MG63 (cell line): ENCODE measurements around the gene SREBF2. TPM values are rescaled to one million over a fixed set of nuclear protein-coding genes. Genes with fewer than 3 reads are reported as not detected.

Source experiments
- DNase-seq: peaks from one replicate; pipeline ENCODE4 v3.0.0-alpha.2; 2020
- H3K27me3 ChIP-seq: fragments of 250-450 bp; sonication (Bioruptor Pico); 2 replicates; pipeline ENCODE4 v1.5.1; 2020; ENCODE audit warnings: mild to moderate bottlenecking, moderate library complexity
- H3K36me3 ChIP-seq: fragments of 250-450 bp; sonication (Bioruptor Pico); 2 replicates; pipeline ENCODE4 v1.5.1; 2020; ENCODE audit warnings: mild to moderate bottlenecking, moderate library complexity
- H3K4me3 ChIP-seq: fragments of 250-450 bp; sonication (Bioruptor Pico); 2 replicates; pipeline ENCODE4 v1.5.1; 2020; ENCODE audit warnings: mild to moderate bottlenecking, moderate library complexity
- H3K9me3 ChIP-seq: fragments of 250-450 bp; sonication (Bioruptor Pico); 2 replicates; pipeline ENCODE4 v1.5.1; 2020; ENCODE audit warnings: mild to moderate bottlenecking, moderate library complexity
- total RNA-seq: library from RNA; depleted of rRNA; stranded (reverse); fragments of >200 nt; shearing (Covaris generic); gene quantifications from 2 replicates; pipeline ENCODE4 v1.2.3, GENCODE V29; 2014; ENCODE audit warnings: low replicate concordance; rRNA removed

The SREBF2 gene
- 15.0 and 26.5 TPM in 2 replicates for total RNA-seq

GRCh38 chr22:41832553-41833368, at the start of gene SREBF2:
Gene SREBF2, plus strand, starts transcription at chr22:41833105. Its CDS starts 166 bp downstream, at chr22:41833271.
- H3K27me3 ChIP-seq, result no peaks in the 10 kb centered on the region
- H3K9me3 ChIP-seq, result no peaks in the 10 kb centered on the region
- DNase-seq, result peak; percentile 99
- H3K36me3 ChIP-seq, result peaks cover 25% of the 10 kb centered on the region
- peak within 1 kb of the TSS; percentile 72 for H3K4me3 ChIP-seq

GRCh38 chr22:41787331-41787730, 45.6 kb upstream of the SREBF2 start:
- Histone ChIP-seq H3K9me3 (no peaks in the 10 kb centered on the region), H3K27me3 (no peaks in the 10 kb centered on the region), H3K4me3 (no peak overlapping the region), H3K36me3 (no peaks in the 10 kb centered on the region)
- DNase-seq, result no peak

- Histone ChIP-seq H3K9me3 (no peaks in the 10 kb centered on the region), H3K36me3 (no peaks in the 10 kb centered on the region), H3K27me3 (no peaks in the 10 kb centered on the region), H3K4me3 (no peak overlapping the region)
- DNase-seq, result no peak
Measured at GRCh38 chr22:41793871-41794270, 39.0 kb upstream of the SREBF2 start.

- DNase-seq, result no peak
- no peaks in the 10 kb centered on the region for H3K36me3 ChIP-seq
- H3K4me3 ChIP-seq, result no peak overlapping the region
Measured at GRCh38 chr22:41798736-41799135, 34.2 kb upstream of the SREBF2 start.

GRCh38 chr22:41799486-41800347, 33.2 kb upstream of the SREBF2 start:
- Histone ChIP-seq H3K27me3 (no peaks in the 10 kb centered on the region), H3K4me3 (peak overlapping the region; percentile 96), H3K9me3 (no peaks in the 10 kb centered on the region), H3K36me3 (no peaks in the 10 kb centered on the region)
- DNase-seq, result peak; percentile 21

More at GRCh38 chr22:41798736-41799135, 34.2 kb upstream of the SREBF2 start:
- H3K9me3 ChIP-seq, result no peaks in the 10 kb centered on the region
- no peaks in the 10 kb centered on the region for H3K27me3 ChIP-seq

GRCh38 chr22:41800348-41801146, 32.4 kb upstream of the SREBF2 start, which contains the start of gene CCDC134:
Gene CCDC134, plus strand, starts transcription at chr22:41800679. Its CDS starts 8,212 bp downstream, at chr22:41808891.
- H3K4me3 ChIP-seq, result peak within 1 kb of the TSS; percentile 96
- H3K27me3 ChIP-seq, result no peaks in the 10 kb centered on the region
- H3K9me3 ChIP-seq, result no peaks in the 10 kb centered on the region
- no peaks in the 10 kb centered on the region for H3K36me3 ChIP-seq
- DNase-seq, result peak; percentile 93

- Histone ChIP-seq H3K4me3 (peak overlapping the region; percentile 96), H3K9me3 (no peaks in the 10 kb centered on the region), H3K27me3 (no peaks in the 10 kb centered on the region), H3K36me3 (no peaks in the 10 kb centered on the region)
- no peak for DNase-seq
Measured at GRCh38 chr22:41801147-41801819, 31.6 kb upstream of the SREBF2 start.

- no peak overlapping the region for H3K4me3 ChIP-seq
- H3K36me3 ChIP-seq, result no peaks in the 10 kb centered on the region
Measured at GRCh38 chr22:41801886-41802285, 31.0 kb upstream of the SREBF2 start.

GRCh38 chr22:41805639-41806038, 27.3 kb upstream of the SREBF2 start:
- Histone ChIP-seq H3K4me3 (no peak overlapping the region), H3K36me3 (no peaks in the 10 kb centered on the region), H3K9me3 (no peaks in the 10 kb centered on the region), H3K27me3 (no peaks in the 10 kb centered on the region)
- no peak for DNase-seq

More at GRCh38 chr22:41801886-41802285, 31.0 kb upstream of the SREBF2 start:
- H3K27me3 ChIP-seq, result no peaks in the 10 kb centered on the region
- no peak for DNase-seq
- H3K9me3 ChIP-seq, result no peaks in the 10 kb centered on the region

- Histone ChIP-seq H3K9me3 (no peaks in the 10 kb centered on the region), H3K36me3 (no peaks in the 10 kb centered on the region), H3K27me3 (no peaks in the 10 kb centered on the region), H3K4me3 (no peak overlapping the region)
- DNase-seq, result no peak
Measured at GRCh38 chr22:41808400-41808799, 24.5 kb upstream of the SREBF2 start.

GRCh38 chr22:41810022-41810421, 22.9 kb upstream of the SREBF2 start:
- Histone ChIP-seq H3K4me3 (no peak overlapping the region), H3K27me3 (no peaks in the 10 kb centered on the region), H3K36me3 (no peaks in the 10 kb centered on the region), H3K9me3 (no peaks in the 10 kb centered on the region)
- no peak for DNase-seq

GRCh38 chr22:41812805-41813545, 19.9 kb upstream of the SREBF2 start:
- Histone ChIP-seq H3K36me3 (no peaks in the 10 kb centered on the region; the same call in 1 of the 2 replicates), H3K9me3 (no peaks in the 10 kb centered on the region), H3K4me3 (no peak overlapping the region), H3K27me3 (no peaks in the 10 kb centered on the region)
- no peak for DNase-seq

GRCh38 chr22:41813726-41814410, 19.0 kb upstream of the SREBF2 start:
- H3K4me3 ChIP-seq, result no peak overlapping the region
- no peaks in the 10 kb centered on the region; the same call in 1 of the 2 replicates for H3K36me3 ChIP-seq
- DNase-seq, result no peak
- H3K9me3 ChIP-seq, result no peaks in the 10 kb centered on the region
- H3K27me3 ChIP-seq, result no peaks in the 10 kb centered on the region

- no peaks in the 10 kb centered on the region for H3K9me3 ChIP-seq
- H3K36me3 ChIP-seq, result no peaks in the 10 kb centered on the region; the same call in 1 of the 2 replicates
- no peak for DNase-seq
- no peaks in the 10 kb centered on the region for H3K27me3 ChIP-seq
- H3K4me3 ChIP-seq, result no peak overlapping the region
Measured at GRCh38 chr22:41815716-41816115, 17.2 kb upstream of the SREBF2 start.

- no peaks in the 10 kb centered on the region for H3K9me3 ChIP-seq
- no peak for DNase-seq
- H3K27me3 ChIP-seq, result no peaks in the 10 kb centered on the region
- H3K36me3 ChIP-seq, result no peaks in the 10 kb centered on the region; the same call in 1 of the 2 replicates
- H3K4me3 ChIP-seq, result no peak overlapping the region
Measured at GRCh38 chr22:41816241-41816640, 16.7 kb upstream of the SREBF2 start.
